GM21360 (cell line): ENCODE measurements around the gene IQCF5.
"Not testable (repeated sequence)": the region's sequence is repeated elsewhere in the genome, so short reads cannot be mapped to it uniquely, and the experiment has no call there.

Experiments
- ATAC-seq: cut with Tn5 transposase; IDR thresholded peaks from one replicate; pipeline ENCODE4 v1.9.1; 2021; ENCODE audit warnings: mild to moderate bottlenecking, moderate library complexity; ENCODE audit not compliant: unreplicated experiment

IQCF5 gene

DNA sequence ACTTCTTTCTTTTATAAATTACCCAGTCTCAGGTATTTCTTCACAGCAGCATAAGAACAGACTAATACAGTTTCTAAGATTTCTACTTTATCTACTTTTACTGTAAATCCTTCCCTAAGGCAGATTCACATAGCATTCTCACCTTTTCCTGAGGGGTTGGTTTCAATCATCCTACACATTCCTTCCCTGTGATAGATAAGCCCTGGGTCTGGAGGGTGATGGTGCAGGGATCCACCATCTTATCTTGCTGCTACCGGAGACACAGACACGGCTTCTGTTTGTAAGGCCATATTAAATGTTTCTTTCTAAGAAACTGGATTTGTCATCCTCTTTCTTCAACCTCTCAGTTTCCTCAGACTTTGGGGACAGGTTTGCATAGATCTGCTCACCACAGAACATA is 6.1 kb downstream of the IQCF5 start:
- no peak for ATAC-seq

DNA sequence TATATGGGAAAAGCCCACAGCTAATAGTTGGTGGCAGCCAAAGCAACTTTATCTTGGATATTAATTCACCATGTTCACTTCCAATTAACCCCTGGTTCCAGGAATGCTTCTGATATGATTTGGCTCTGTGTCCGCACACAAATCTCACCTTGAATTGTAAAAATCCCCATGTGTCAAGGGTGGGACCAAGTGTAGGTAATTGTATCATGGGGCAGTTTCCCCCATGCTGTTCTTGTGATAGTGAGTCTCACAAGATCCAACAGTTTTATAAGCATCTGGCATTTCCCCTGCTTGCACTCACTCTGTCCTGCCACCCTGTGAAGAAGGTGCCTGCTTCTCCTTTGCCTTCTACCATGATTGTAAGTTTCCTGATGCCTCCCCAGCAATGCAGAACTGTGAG is 6.5 kb downstream of the IQCF5 start:
- ATAC-seq: not testable (repeated sequence)

DNA sequence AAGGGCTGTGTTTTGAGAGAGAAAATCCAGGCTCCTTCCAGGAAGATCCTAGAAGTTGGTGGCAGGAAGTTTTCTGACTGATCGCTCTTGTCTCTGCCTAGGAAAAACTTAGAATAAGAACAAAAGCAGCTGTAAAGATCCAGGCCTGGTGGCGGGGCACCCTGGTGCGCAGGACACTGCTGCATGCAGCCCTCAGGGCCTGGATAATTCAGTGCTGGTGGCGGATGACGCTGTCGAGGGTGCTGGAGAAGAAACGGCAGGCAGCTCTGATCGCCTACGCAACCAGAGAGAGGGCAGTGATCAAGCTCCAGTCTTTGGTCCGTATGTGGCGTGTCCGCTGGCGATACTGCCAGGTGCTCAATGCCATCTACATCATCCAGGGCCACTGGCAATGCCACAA is 12.5 kb downstream of the IQCF5 start:
- ATAC-seq: no peak

DNA sequence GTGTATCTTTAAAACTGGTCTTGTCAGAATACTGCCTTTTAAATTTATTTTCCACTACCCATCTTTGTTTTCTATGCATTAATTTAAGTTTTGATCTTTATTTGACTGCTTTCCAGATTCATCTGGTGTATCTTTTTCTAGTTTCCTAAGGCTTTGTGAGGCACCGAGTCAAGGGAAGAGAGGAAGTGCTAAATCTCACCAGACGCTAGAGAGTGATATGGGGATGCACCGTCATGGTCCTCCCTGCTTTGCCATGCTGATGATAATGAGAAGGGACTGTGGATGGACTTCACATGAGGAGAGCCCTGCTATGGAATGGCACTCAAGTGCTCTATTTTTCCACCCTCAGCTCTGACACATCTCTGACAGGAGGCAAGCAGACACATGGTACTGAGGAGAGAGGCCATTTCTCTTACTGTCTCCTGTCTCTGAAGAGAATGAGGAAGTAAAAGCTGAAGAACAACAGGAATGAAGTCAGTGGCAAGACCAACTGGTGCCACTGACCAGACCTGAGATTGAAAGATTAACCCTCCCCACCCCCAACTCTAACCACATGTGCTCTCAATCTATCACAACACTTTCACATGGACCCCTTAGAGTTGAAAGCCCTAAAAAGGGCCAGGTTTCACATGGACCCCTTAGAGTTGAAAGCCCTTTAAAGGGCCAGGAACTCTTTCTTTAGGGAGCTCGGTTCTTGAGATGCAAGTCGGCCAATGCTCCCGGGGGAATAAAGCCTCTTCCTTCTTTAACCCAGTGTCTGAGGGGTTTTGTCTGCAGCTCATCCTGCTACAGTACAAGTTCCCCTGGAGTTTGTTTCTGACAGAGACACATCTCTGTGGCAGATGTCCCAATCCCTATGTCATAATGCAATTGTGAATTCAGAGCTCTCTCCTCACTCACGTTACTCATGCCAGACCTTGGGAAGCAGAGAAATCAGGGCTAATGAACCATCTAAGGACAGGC is 14.4 kb downstream of the IQCF5 start, which contains the start of gene IQCF2:
Gene IQCF2 (plus strand): TSS at position 913 of the 963 bp plus-strand sequence. CDS start 52 bp downstream, outside the sequence.
- ATAC-seq: no peak

DNA sequence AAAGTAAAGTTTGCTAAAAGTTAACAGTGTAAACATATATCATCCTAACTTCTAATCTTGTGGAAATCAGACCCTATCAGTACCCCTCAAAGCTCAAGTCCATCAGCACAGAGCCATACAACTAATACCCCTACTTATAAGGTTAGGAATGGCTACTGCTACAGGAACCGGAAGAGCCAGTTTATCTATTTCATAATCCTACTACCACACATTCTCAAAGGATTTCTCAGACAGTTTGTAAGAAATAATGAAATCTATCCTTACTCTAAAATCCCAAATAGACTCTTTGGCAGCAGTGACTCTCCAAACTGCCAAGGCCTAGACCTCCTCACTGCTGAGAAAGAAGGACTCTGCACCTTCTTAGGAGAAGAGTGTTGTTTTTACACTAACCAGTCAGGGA is 20.0 kb downstream of the IQCF5 start:
- ATAC-seq: not testable (repeated sequence)

DNA sequence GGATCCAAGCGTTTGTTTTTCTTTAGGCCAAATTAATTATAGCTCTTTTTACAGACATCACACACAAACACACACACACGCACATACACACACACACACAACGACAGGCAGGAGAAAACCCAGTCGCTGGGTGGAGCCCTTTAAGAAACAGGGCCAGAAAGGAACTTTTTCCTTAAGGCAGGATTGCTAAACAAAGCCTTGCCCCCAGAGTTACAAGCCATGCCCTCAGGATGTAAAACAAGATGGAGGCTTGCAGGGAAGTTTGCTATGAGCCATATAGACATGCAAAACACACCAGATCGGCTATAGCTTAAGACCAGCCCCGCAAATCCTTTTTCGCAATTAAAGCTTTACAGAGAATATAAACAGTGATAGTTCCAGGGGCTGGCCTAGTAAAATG is 30.3 kb downstream of the IQCF5 start:
- no peak for ATAC-seq

DNA sequence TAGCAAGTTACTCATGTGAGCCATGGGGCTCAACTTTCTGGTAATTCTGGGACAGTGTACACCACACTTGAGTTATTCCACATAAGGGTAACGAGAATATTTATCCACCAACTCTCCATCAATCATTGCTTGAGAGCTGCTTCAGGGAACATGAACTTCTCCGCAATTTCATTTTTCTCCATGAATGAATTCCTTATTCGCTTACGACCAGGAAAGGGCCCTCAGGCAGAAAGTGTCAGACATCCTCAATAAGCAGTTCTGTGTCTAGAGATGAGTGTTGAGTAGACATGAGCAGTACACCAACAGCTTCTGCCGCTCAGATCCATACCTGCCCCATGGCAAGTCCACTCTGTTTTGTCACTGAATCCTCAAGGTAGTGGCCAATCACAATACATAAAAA is 38.8 kb downstream of the IQCF5 start:
- no peak for ATAC-seq

DNA sequence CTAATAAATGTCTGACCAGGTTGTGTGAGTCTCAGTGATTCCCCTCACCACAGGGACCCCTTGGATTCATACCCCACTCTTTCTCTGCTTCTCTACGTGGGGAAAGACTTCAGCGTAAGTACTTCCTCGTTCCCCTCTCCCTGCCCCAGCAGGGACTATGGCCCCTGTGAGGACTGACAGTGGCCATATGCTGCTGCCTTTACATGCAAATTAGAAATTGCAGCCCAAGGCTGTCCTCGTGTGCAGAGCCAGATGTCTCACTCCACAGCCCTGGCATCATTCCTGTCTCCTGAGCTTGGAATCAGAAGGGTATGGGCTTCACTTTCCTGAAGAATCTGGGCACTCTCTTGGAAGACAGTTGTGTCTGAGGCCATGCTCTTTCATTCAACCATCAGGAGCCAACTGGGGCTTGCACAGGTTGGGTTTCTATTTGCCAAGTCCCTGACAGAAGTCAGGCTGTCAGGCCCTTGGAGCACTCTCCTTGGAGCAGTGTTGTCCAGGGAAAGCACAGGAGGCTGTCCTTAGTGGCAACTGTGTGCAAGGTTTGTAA is 44.5 kb downstream of the IQCF5 start:
- no peak for ATAC-seq

DNA sequence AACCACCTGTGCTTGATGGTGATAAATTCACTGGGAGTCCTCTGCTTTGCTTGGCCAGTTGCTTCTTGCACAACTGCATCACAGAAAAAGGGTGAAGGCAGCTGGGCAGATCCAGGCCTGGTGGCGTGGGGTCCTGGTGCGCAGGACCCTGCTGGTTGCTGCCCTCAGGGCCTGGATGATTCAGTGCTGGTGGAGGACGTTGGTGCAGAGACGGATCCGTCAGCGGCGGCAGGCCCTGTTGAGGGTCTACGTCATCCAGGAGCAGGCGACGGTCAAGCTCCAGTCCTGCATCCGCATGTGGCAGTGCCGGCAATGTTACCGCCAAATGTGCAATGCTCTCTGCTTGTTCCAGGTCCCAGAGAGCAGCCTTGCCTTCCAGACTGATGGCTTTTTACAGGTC is 45.1 kb downstream of the IQCF5 start:
- ATAC-seq: no peak

DNA sequence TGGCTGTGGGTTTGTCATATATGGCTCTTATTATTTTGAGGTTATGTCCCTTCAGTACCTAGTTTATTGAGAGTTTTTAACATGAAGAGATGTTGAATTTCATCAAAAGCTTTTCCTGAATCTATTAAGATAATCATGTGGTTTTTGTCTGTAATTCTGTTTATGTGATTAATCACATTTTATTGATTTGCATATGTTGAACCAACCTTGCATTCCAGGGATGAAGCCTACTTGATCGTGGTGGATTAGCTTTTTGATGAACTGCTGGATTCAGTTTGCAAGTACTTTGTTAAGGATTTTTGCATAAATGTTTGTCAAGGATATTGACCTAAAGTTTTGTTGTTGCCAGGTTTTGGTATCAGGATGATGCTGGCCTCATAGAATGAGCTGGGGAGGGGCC is 47.1 kb downstream of the IQCF5 start:
- no peak for ATAC-seq
